Spleen (tissue), 11 donors: ENCODE measurements around the gene FSIP1. TPM values are rescaled to one million over a fixed set of nuclear protein-coding genes. Genes with fewer than 3 reads are reported as not detected.

ENCODE experiments used
- DNase-seq: peaks from one replicate; pipeline ENCODE4 v3.0.0-alpha.2; 2020
- H3K27ac ChIP-seq, 8 donors: fragments of 200-600 bp; sonication (generic) in 7 of 8; 1 replicate in 4 of 8; 2 replicates in 4 of 8; pipeline versions ENCODE4 v1.5.0 to v1.8.0; 2016 to 2021; ENCODE audit warnings: inconsistent platforms in 4 of 8, mild to moderate bottlenecking in 4 of 8, moderate library complexity in 1 of 8
- H3K27me3 ChIP-seq, 7 donors: fragments of 200-600 bp; sonication (generic) in 6 of 7; replicated peaks in 1 of 7; 1 replicate in 4 of 7; 2 replicates in 3 of 7; pipeline versions ENCODE4 v1.5.0 to v1.8.0; 2016 to 2021; ENCODE audit warnings: inconsistent platforms in 3 of 7, mild to moderate bottlenecking in 1 of 7
- H3K36me3 ChIP-seq, 6 donors: fragments of 200-600 bp; sonication (generic) in 5 of 6; 1 replicate in 4 of 6; 2 replicates in 2 of 6; pipeline versions ENCODE4 v1.5.0 to v1.8.0; 2016 to 2021; ENCODE audit warnings: inconsistent platforms in 2 of 6
- H3K4me1 ChIP-seq, 6 donors: fragments of 200-600 bp; sonication (generic) in 5 of 6; 1 replicate in 3 of 6; 2 replicates in 3 of 6; pipeline versions ENCODE4 v1.5.0 to v1.8.0; 2016 to 2021; ENCODE audit warnings: inconsistent platforms in 3 of 6
- H3K4me3 ChIP-seq, 8 donors: fragments of 200-600 bp; sonication (generic) in 7 of 8; 1 replicate in 4 of 8; 2 replicates in 4 of 8; pipeline versions ENCODE4 v1.5.0 to v1.8.0; 2016 to 2021; ENCODE audit warnings: inconsistent platforms in 4 of 8, mild to moderate bottlenecking in 4 of 8, moderate library complexity in 2 of 8
- H3K9me3 ChIP-seq, 8 donors: fragments of 200-600 bp; sonication (generic) in 7 of 8; 1 replicate in 4 of 8; 2 replicates in 4 of 8; pipeline versions ENCODE4 v1.5.0 to v1.8.0; 2016 to 2021; ENCODE audit warnings: inconsistent platforms in 4 of 8
- CTCF ChIP-seq, 11 experiments: fragments of 200-600 bp in 7 of 11; fragments of 450-650 bp in 4 of 11; sonication (generic) in 4 of 11; IDR thresholded peaks in 8 of 11; conservative IDR thresholded peaks in 3 of 11; 1 replicate in 7 of 11; 2 replicates in 4 of 11; pipeline versions ENCODE4 v1.4.0 to v1.8.0; 2016 to 2021; ENCODE audit warnings: antibody characterized with exemption in 11 of 11, inconsistent platforms in 4 of 11, mild to moderate bottlenecking in 1 of 11
- POLR2A ChIP-seq, 3 donors: fragments of 450-650 bp; IDR thresholded peaks; one replicate each; pipeline ENCODE4 v1.5.1; 2017; ENCODE audit warnings: antibody characterized with exemption in 3 of 3, mild to moderate bottlenecking in 1 of 3
- POLR2AphosphoS5 ChIP-seq, 3 donors: sonication (generic); formaldehyde crosslinking; IDR thresholded peaks; one replicate each; pipeline ENCODE4 v1.5.1; 2017; ENCODE audit warnings: antibody characterized with exemption in 3 of 3
- WGBS, 5 donors: extraction: QIAGEN DNeasy Blood & Tissue Kit in 3 of 5; methylation state at CpG; one replicate each; pipeline versions ENCODE4 v1.1.5 to v1.1.7; 2013 to 2018; 5-methylcytosine and 5-hydroxymethylcytosine counted together
- intact Hi-C: fragments of 100-400 bp; cut with DNase I; formaldehyde crosslinking; loops from one replicate; pipeline ENCODE4 v1.15.0; 2023; ENCODE audit warnings: low total_unique reads
- polyA plus RNA-seq, 3 donors: library from polyadenylated mRNA; stranded (reverse); fragments of 200-250 nt; gene quantifications; one replicate each; pipeline ENCODE4 v1.2.1, GENCODE V29; 2013
- total RNA-seq, 7 donors: library from RNA; depleted of rRNA in 3 of 7; stranded (reverse); fragments of >200 nt in 3 of 7; fragmentation: NEBNext Ultra II Directional in 4 of 7; extraction: Animal tissue kit (Norgen Biotek cat#: 25700) in 4 of 7; gene quantifications; one replicate each; pipeline versions ENCODE4 v1.1.0 to v1.2.1, GENCODE V29; 2016 to 2021
- donor health status: healthy with polysubstance abuse.
- donor health status: DM: no; HTN: no; CAD: no; lungs with moderate emphysema.
- donor health status: DM: no; HTN: no; CAD: no.
- donor health status: Bipolar disorder and iron deficiency.
- donor health status: healthy.
- donor health status: DM: no; HTN: no; CAD: no.
- donor health status: DM: yes; HTN: yes; CAD: no.

The FSIP1 gene
- total and polyA plus RNA-seq, 10 donors, result 0.09 to 2.3 (median 0.45) TPM

DNA sequence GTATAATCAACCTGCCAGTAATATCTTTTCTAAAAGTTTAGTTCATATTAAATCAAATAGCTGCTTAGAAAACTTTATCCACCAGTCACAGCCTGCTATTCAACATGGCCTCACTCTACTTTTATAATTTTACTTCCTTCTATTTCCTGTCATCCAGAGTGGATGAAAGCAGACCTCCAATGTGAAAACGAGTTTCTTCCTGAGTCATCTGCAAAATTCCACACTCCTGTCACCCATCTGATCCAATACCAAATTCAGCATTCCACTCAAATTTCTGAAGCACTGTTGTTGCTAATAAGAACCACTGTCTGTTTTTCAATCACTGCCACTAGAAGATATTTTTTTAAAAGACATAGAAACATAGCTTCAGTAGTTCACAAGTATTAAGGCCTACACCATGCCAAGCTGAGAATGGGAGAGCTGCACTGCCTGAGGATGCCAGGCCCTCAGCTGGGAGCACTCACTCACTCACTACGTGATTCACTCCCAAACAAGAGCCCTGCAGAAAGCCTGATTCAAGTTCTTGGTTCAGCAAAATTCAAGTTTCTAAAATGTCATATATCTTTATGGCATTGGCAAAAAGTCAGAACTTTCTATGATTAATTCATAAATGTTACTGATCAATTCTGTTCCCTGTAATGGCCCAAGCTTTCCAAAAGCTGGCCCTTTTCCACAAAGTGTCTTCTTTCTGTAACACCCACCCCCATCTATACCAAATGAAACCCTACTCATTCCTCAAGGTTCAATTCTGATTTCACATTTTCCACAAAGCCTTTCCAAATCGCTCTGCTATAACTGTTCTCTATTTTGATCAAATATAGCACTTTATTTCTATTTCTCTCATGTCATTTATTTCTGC lies 82.9 kb downstream of the FSIP1 start:
- WGBS, 5 donors, result 61 to 77% (median 74%) methylated on average over 3 of the region's 3 CpGs
- Histone ChIP-seq H3K4me1 (no peaks in the 10 kb centered on the region), H3K4me3 (no peak overlapping the region), H3K27me3 (no peaks in the 10 kb centered on the region), H3K27ac (no peak overlapping the region), H3K9me3 (no peaks in the 10 kb centered on the region), H3K36me3 (no peaks in the 10 kb centered on the region)
- DNase-seq, result no peak
- intact Hi-C loops, result no loop called here
- TF ChIP-seq POLR2AphosphoS5 (IDR thresholded peaks at IDR 0.05), result no peak
- TF ChIP-seq CTCF (IDR thresholded peaks at IDR 0.05 in 8 of 11, conservative IDR thresholded peaks at IDR 0.05 in 3 of 11), result no peak
- TF ChIP-seq POLR2A (IDR thresholded peaks at IDR 0.05), result no peak

DNA sequence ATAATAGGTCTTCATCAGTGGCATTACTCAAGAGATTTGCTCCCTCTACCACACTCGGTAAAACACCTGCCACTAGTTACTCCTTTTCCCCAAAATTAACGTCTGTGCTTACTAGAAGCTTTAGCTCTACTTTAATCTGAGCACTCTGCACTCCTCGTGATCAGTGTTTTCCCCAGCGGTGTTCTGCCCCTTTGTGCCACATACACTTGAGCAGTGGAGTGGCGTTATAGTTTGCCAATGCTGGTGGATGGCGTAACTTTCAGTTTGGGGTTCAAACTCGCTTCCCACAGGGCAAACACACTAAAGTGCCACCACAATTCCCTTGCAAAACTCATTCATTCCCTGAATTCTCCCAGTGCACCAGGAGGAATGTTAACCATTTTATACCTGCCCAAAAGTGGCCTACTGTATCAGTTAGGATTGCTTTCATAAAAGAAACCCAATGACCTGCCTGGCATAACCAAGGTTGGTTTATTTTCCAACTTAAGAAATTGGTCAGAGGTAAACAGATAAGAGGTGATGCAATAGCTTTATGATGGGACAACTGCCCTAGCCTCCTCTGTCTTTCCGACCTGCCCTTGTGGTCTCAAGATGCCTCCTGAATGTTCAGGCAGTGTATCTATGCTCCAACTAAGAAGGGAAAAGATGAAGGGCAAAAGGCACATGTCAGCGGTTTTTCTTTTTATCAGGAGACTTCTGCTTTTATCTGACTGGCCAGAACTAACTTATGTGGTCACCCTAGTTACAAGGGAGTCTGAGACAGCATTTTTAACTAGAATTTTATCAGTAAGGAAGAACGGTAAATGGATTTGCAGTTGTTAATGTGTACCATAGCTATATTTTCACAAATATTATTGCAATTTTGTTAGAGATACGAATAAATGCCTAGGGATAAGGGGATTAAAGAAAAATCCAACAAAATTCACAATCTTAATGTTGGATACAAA lies 83.9 kb downstream of the FSIP1 start:
- TF ChIP-seq CTCF (IDR thresholded peaks at IDR 0.05 in 8 of 11, conservative IDR thresholded peaks at IDR 0.05 in 3 of 11) (no peak), POLR2AphosphoS5 (IDR thresholded peaks at IDR 0.05) (no peak), POLR2A (IDR thresholded peaks at IDR 0.05) (no peak)
- Histone ChIP-seq H3K27ac (no peak overlapping the region), H3K4me1 (no peaks in the 10 kb centered on the region), H3K36me3 (no peaks in the 10 kb centered on the region), H3K4me3 (no peak overlapping the region), H3K9me3 (no peaks in the 10 kb centered on the region), H3K27me3 (no peaks in the 10 kb centered on the region)
- DNase-seq, result no peak
- 83 to 92% (median 91%) methylated on average over 11 of the region's 11 CpGs for WGBS, 5 donors
- intact Hi-C loops, result no loop called here

- H3K27me3 ChIP-seq, result no peaks in the 10 kb centered on the region
- TF ChIP-seq POLR2A (IDR thresholded peaks at IDR 0.05) (no peak), POLR2AphosphoS5 (IDR thresholded peaks at IDR 0.05) (no peak), CTCF (IDR thresholded peaks at IDR 0.05 in 8 of 11, conservative IDR thresholded peaks at IDR 0.05 in 3 of 11) (no peak)
Observed at GRCh38 chr15:39697509-39697908, 85.1 kb downstream of the FSIP1 start.

DNA sequence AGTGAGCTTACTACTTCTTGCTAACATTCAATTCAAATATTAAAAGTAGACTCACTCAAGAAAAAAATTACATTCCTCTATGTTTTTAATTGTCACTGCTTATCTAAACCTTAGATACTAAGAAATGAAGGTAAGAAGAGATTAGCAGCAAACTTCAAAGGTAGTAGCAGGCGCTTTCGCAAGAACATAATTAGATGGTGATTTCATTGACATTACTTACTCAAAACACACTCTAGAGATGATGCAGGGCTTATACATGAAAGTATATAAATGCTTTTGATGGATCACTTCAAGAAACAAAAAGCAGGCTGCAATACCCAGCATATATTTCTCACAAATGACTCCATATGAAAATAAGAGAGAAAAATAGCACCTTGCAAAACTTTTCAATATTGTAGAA lies 86.8 kb downstream of the FSIP1 start:
- Histone ChIP-seq H3K4me3 (no peak overlapping the region), H3K4me1 (no peaks in the 10 kb centered on the region), H3K27me3 (no peaks in the 10 kb centered on the region), H3K9me3 (no peaks in the 10 kb centered on the region), H3K36me3 (no peaks in the 10 kb centered on the region), H3K27ac (no peak overlapping the region)
- intact Hi-C loops, result no loop called here
- WGBS, 5 donors, result 79 to 97% (median 83%) methylated on average over 2 of the region's 2 CpGs
- no peak for TF ChIP-seq CTCF (IDR thresholded peaks at IDR 0.05 in 8 of 11, conservative IDR thresholded peaks at IDR 0.05 in 3 of 11)
- no peak for DNase-seq

More at GRCh38 chr15:39697509-39697908, 85.1 kb downstream of the FSIP1 start:
- Histone ChIP-seq H3K27ac (no peak overlapping the region), H3K4me3 (no peak overlapping the region), H3K4me1 (no peaks in the 10 kb centered on the region), H3K36me3 (no peaks in the 10 kb centered on the region), H3K9me3 (no peaks in the 10 kb centered on the region)
- no peak for DNase-seq
- intact Hi-C loops, result no loop called here
- 93 to 97% (median 94%) methylated on average over 5 of the region's 5 CpGs for WGBS, 5 donors
